GM12864 (cell line): ENCODE results near the gene EXOSC10.
"Not testable (repeated sequence)": the region's sequence is repeated elsewhere in the genome, so short reads cannot be mapped to it uniquely, and the experiment has no call there.

Experiments used
- DNase-seq: peaks from one replicate; pipeline ENCODE4 v3.0.0-alpha.2; 2011; ENCODE audit warnings: low read depth
- H3K4me3 ChIP-seq: 2 replicates; pipeline ENCODE4 v1.5.1; 2011; ENCODE audit warnings: mild to moderate bottlenecking, low read depth, low read length, control low read depth
- CTCF ChIP-seq: IDR thresholded peaks from 2 replicates; pipeline ENCODE4 v1.5.1; 2011; ENCODE audit warnings: low read depth, mild to moderate bottlenecking, moderate library complexity, low read length, control low read depth, inconsistent platforms; ENCODE audit errors: missing control alignments

Gene EXOSC10

DNA sequence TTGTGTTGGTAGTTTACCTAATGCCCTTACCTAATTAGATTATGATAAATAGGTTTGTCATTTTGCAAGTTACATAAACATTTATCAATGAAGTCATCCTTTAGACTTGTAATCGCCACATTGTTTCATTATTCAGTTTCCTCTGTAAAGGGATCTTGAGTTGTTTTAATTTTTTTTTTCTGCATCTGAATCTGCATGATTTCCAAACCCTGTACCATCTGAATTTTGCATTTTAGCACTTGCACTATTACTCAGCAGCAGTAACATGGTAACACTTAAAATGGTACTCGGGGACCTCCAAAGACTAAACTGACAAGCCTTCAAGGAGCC is 74.8 kb downstream of the EXOSC10 start:
- no peak for DNase-seq
- H3K4me3 ChIP-seq, result no peak overlapping the region
- no peak for TF ChIP-seq CTCF

DNA sequence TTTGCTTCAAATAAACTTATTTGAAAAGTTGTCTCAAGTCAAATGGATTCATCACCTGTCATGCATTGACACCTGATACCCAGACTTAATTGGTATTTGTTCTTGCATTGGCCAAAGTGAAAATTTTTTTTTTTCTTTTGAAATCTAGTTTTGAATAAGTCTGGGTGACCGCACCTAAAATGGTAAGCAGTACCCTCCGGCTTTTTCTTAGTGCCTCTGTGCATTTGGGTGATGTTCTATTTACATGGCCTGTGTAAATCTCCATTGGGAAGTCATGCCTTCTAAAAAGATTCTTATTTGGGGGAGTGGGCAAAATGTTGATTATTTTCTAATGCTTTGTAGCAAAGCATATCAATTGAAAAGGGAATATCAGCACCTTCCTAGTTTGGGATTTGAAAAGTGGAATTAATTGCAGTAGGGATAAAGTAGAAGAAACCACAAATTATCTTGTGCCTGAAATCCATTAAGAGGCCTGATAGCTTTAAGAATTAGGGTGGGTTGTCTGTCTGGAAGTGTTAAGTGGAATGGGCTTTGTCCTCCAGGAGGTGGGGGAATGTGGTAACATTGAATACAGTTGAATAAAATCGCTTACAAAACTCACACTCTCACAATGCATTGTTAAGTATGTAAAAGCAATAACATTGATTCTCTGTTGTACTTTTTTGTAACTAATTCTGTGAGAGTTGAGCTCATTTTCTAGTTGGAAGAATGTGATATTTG is 75.4 kb downstream of the EXOSC10 start:
- no peak overlapping the region for H3K4me3 ChIP-seq
- DNase-seq, result no peak
- TF ChIP-seq CTCF, result no peak

DNA sequence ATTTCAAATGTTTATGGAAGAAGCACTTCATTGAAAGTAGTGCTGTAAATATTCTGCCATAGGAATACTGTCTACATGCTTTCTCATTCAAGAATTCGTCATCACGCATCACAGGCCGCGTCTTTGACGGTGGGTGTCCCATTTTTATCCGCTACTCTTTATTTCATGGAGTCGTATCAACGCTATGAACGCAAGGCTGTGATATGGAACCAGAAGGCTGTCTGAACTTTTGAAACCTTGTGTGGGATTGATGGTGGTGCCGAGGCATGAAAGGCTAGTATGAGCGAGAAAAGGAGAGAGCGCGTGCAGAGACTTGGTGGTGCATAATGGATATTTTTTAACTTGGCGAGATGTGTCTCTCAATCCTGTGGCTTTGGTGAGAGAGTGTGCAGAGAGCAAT is 76.5 kb downstream of the EXOSC10 start:
- no peak for DNase-seq
- H3K4me3 ChIP-seq, result no peak overlapping the region
- no peak for TF ChIP-seq CTCF

GRCh38 chr1:11019971-11020370 is 79.7 kb downstream of the EXOSC10 start:
- H3K4me3 ChIP-seq, result no peak overlapping the region
- DNase-seq, result no peak
- TF ChIP-seq CTCF, result no peak

DNA sequence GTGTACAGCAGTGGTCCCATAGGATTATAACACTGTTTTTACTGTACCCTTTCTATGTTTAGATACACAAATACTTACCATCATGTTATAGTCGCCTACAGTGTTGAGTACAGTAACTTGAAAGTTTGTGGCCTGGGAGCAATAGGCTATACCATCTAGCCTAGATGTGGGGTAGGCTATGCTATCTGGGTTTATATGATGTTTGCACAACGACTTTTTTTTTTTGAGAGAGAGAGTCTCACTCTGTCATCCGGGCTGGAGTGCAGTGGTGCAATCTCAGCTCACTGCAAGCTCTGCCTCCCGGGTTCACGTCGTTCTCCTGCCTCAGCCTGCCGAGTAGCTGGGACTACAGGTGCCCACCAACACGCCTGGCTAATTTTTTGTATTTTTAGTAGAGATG is 80.3 kb downstream of the EXOSC10 start:
- not testable (repeated sequence) for DNase-seq, H3K4me3 ChIP-seq
